GM12878 (cell line): ENCODE data around the gene DPYSL4. TPM values are rescaled to one million over a fixed set of nuclear protein-coding genes. Genes with fewer than 3 reads are reported as not detected.

ENCODE experiments used
- ATAC-seq: fragments of 200-7000 bp; cut with Tn5 transposase; 3 replicates; pipeline ENCODE4 v1.9.1; 2020; ENCODE audit warnings: mild to moderate bottlenecking, moderate library complexity
- BruUV-seq: library from RNA; stranded (reverse); fragments of 400-500 nt; replicated peaks from 2 replicates; lab custom pipeline; 2021; lab: Mats Ljungman, UMichigan
- CTCF ChIA-PET: fragments of 300-600 bp; sonication (Branson Sonifier 250); formaldehyde crosslinking; extraction: SDS; loops from one replicate; lab custom pipeline; 2021; ENCODE audit warnings: inconsistent platforms; lab: Yijun Ruan, JAX
- POLR2A ChIA-PET: fragments of 350-600 bp; formaldehyde crosslinking; extraction: SDS; loops from one replicate; lab custom pipeline; 2021; ENCODE audit warnings: inconsistent platforms; lab: Charles Lee
- RAD21 ChIA-PET: fragments of 300-600 bp; sonication (Branson Sonifier 250); formaldehyde crosslinking; loops from one replicate; lab custom pipeline; 2023; ENCODE audit warnings: antibody characterized with exemption; ENCODE audit not compliant: unreplicated experiment; lab: Charles Lee
- SMC1A ChIA-PET: fragments of 300-600 bp; sonication (Branson Sonifier 250); formaldehyde crosslinking; loops from one replicate; lab custom pipeline; 2023; ENCODE audit not compliant: unreplicated experiment, uncharacterized antibody; lab: Charles Lee
- DNase-seq: peaks from one replicate; pipeline ENCODE4 v3.0.0-alpha.2; 2011; ENCODE audit warnings: low read depth, low spot score
- FAIRE-seq: peaks from 3 replicates; lab custom pipeline; 2011; peaks lifted over from hg19 to GRCh38; lab: Jason Lieb, UNC
- H2AFZ ChIP-seq: 2 replicates; pipeline ENCODE4 v1.6.0; 2011; ENCODE audit warnings: low read depth, low read length, control low read depth; ENCODE audit not compliant: control insufficient read depth
- H3K27ac ChIP-seq: 2 replicates; pipeline ENCODE4 v1.5.1; 2011; ENCODE audit warnings: control low read depth; ENCODE audit not compliant: control insufficient read depth, insufficient read depth
- H3K27me3 ChIP-seq, 2 experiments: replicated peaks in 1 of 2; 2 replicates each; pipeline versions ENCODE4 v1.6.0 to v1.6.1; 2011; ENCODE audit warnings: low read length in 1 of 2; ENCODE audit not compliant: control insufficient read depth in 2 of 2, insufficient read depth in 2 of 2
- H3K36me3 ChIP-seq, 2 experiments: 2 replicates each; pipeline ENCODE4 v1.5.1; 2011; ENCODE audit warnings: low read length in 1 of 2; ENCODE audit not compliant: control insufficient read depth in 2 of 2, insufficient read depth in 2 of 2
- H3K4me1 ChIP-seq: 2 replicates; pipeline ENCODE4 v1.6.1; 2011; ENCODE audit warnings: mild to moderate bottlenecking, low read length, moderate library complexity, mixed read lengths; ENCODE audit not compliant: control insufficient read depth, insufficient read depth
- H3K4me2 ChIP-seq: 2 replicates; pipeline ENCODE4 v1.6.0; 2011; ENCODE audit warnings: control low read depth; ENCODE audit not compliant: control insufficient read depth, insufficient read depth
- H3K4me3 ChIP-seq: fragments of 200-600 bp; sonication (generic); 2 replicates; pipeline ENCODE4 v1.5.1; 2016
- H3K79me2 ChIP-seq: 2 replicates; pipeline ENCODE4 v1.6.0; 2011; ENCODE audit warnings: low read length; ENCODE audit not compliant: control insufficient read depth, insufficient read depth
- H3K9ac ChIP-seq: 2 replicates; pipeline ENCODE4 v1.8.0; 2011; ENCODE audit warnings: low read length, control low read depth, mixed read lengths; ENCODE audit not compliant: control insufficient read depth, insufficient read depth
- H3K9me3 ChIP-seq: replicated peaks from 3 replicates; pipeline ENCODE4 v1.5.1; 2011; ENCODE audit warnings: mild to moderate bottlenecking, low read length; ENCODE audit not compliant: control insufficient read depth, insufficient read depth
- H4K20me1 ChIP-seq: 2 replicates; pipeline ENCODE4 v1.6.0; 2011; ENCODE audit not compliant: control insufficient read depth, insufficient read depth
- CBX3 ChIP-seq: fragments of 200-600 bp; sonication (generic); IDR thresholded peaks from 2 replicates; pipeline ENCODE4 v1.6.1; 2016; ENCODE audit warnings: low read depth, borderline replicate concordance
- CHD1 ChIP-seq: IDR thresholded peaks from 2 replicates; pipeline ENCODE4 v1.6.1; 2012; ENCODE audit warnings: low read depth, low read length, improper control_type of control experiment
- EZH2 ChIP-seq: IDR thresholded peaks from 2 replicates; pipeline ENCODE4 v1.6.1; 2012; ENCODE audit warnings: low read depth, mild to moderate bottlenecking, control low read depth, inconsistent platforms, low read length, borderline replicate concordance; ENCODE audit not compliant: control insufficient read depth
- KAT2A ChIP-seq: conservative IDR thresholded peaks from 2 replicates; pipeline ENCODE4 v1.6.1; 2011; ENCODE audit warnings: low read depth, low read length; ENCODE audit not compliant: control insufficient read depth
- KLF5 ChIP-seq: fragments of 450-650 bp; IDR thresholded peaks from 2 replicates; pipeline ENCODE4 v1.6.1; 2014; ENCODE audit warnings: mild to moderate bottlenecking; ENCODE audit not compliant: partially characterized antibody
- MEF2B ChIP-seq: fragments of 450-650 bp; IDR thresholded peaks from 2 replicates; pipeline ENCODE4 v1.6.1; 2018; ENCODE audit warnings: mild to moderate bottlenecking, moderate library complexity; ENCODE audit not compliant: partially characterized antibody, poor library complexity, severe bottlenecking
- MXI1 ChIP-seq: fragments of 150-350 bp; IDR thresholded peaks from 2 replicates; pipeline ENCODE4 v1.6.1; 2011; ENCODE audit warnings: low read depth, mild to moderate bottlenecking, inconsistent platforms, low read length, improper control_type of control experiment
- NFXL1 ChIP-seq: fragments of 450-650 bp; IDR thresholded peaks from 2 replicates; pipeline ENCODE4 v1.6.1; 2017; ENCODE audit warnings: antibody characterized with exemption, mild to moderate bottlenecking, borderline replicate concordance
- PKNOX1 ChIP-seq: fragments of 450-650 bp; IDR thresholded peaks from 2 replicates; pipeline ENCODE4 v1.6.1; 2016; ENCODE audit warnings: mild to moderate bottlenecking
- POLR2AphosphoS2 ChIP-seq: IDR thresholded peaks from 2 replicates; pipeline ENCODE4 v1.6.1; 2011; ENCODE audit warnings: low read depth, mild to moderate bottlenecking, low read length, improper control_type of control experiment, moderate library complexity
- RAD21 ChIP-seq: IDR thresholded peaks from 2 replicates; pipeline ENCODE4 v1.6.1; 2011; ENCODE audit warnings: mild to moderate bottlenecking, low read depth, low read length, moderate library complexity; ENCODE audit not compliant: insufficient read depth
- SMARCA5 ChIP-seq: fragments of 450-650 bp; IDR thresholded peaks from 2 replicates; pipeline ENCODE4 v1.6.1; 2017; ENCODE audit warnings: mild to moderate bottlenecking
- SREBF1 ChIP-seq: IDR thresholded peaks from 2 replicates; pipeline ENCODE4 v1.6.1; 2012; ENCODE audit warnings: mild to moderate bottlenecking, low read length
- SREBF2 ChIP-seq: IDR thresholded peaks from 2 replicates; pipeline ENCODE4 v1.6.1; 2012; ENCODE audit warnings: mild to moderate bottlenecking, low read length
- TCF7 ChIP-seq: IDR thresholded peaks from 2 replicates; pipeline ENCODE4 v1.6.1; 2014; ENCODE audit warnings: antibody characterized with exemption, borderline replicate concordance
- ZBTB11 ChIP-seq: fragments of 450-650 bp; formaldehyde crosslinking; IDR thresholded peaks from 2 replicates; pipeline ENCODE4 v1.5.0; 2022; ENCODE audit warnings: mild to moderate bottlenecking, missing genetic modification characterization
- ZNF217 ChIP-seq: fragments of 450-650 bp; IDR thresholded peaks from 2 replicates; pipeline ENCODE4 v1.6.1; 2017; ENCODE audit warnings: antibody characterized with exemption, mild to moderate bottlenecking
- ZNF24 ChIP-seq: fragments of 450-650 bp; IDR thresholded peaks from 2 replicates; pipeline ENCODE4 v1.6.1; 2017; ENCODE audit warnings: antibody characterized with exemption, mild to moderate bottlenecking
- WGBS: methylation state at CpG from one replicate; pipeline ENCODE4 v1.1.6; 2016; ENCODE audit warnings: low lambda C conversion rate; ENCODE audit not compliant: insufficient replicate concordance, insufficient coverage; ENCODE audit errors: missing lambda C conversion rate; 5-methylcytosine and 5-hydroxymethylcytosine counted together
- in situ Hi-C: fragments of 300-500 bp; cut with MboI; formaldehyde crosslinking; loops from 9 replicates; pipeline ENCODE4 v1.14.3; 2018; ENCODE audit warnings: mixed read lengths
- intact Hi-C: fragments of 100-400 bp; cut with micrococcal nuclease; formaldehyde crosslinking; loops from one replicate; pipeline ENCODE4 v1.14.2; 2022; ENCODE audit not compliant: unreplicated experiment
- polyA plus RNA-seq, 11 experiments: library from polyadenylated mRNA; depleted of rRNA in 4 of 11; unstranded in 6 of 11; stranded (reverse) in 5 of 11; fragments of >200 nt; fragmentation: Nextera tagmentation in 4 of 11; fragmentation: Illumina TruSeq in 1 of 11; extraction: Ambion mirVana in 4 of 11; extraction: Trizol in 1 of 11; gene quantifications; 1 replicate in 1 of 11; 2 replicates in 10 of 11; pipeline versions ENCODE4 v1.2.1 to v1.2.3, GENCODE V29; 2011 to 2016; ENCODE audit warnings: inconsistent platforms in 2 of 11, missing spikeins in 2 of 11, low read depth in 1 of 11
- total RNA-seq, 4 experiments: library from RNA; depleted of rRNA in 3 of 4; stranded (reverse); fragments of >200 nt in 3 of 4; fragmentation: Illumina TruSeq in 1 of 4; extraction: Trizol in 1 of 4; gene quantifications; 2 replicates each; pipeline versions ENCODE4 v1.2.1 to v1.2.3, GENCODE V29; 2013 to 2021

The DPYSL4 gene
- total and polyA plus RNA-seq, 10 of the 15 experiments (the other 5 are each of a cell fraction or from before 2014, with no cell fraction given): 0.10 to 0.21 TPM; not detected in 8

GRCh38 chr10:132249226-132249724 lies 62.5 kb downstream of the DPYSL4 start (continued):
- TF ChIP-seq SREBF1 (no peak), SMARCA5 (no peak), KLF5 (no peak), NFXL1 (no peak), ZNF24 (no peak), KAT2A (no peak), CHD1 (no peak)

- ChIA-PET RAD21 (no interaction called here), POLR2A (no interaction called here)
- H4K20me1 ChIP-seq: no peaks in the 10 kb centered on the region
- in situ Hi-C loops (no loop called here), intact Hi-C loops (no loop called here)
- H3K36me3 ChIP-seq: no peaks in the 10 kb centered on the region
- ATAC-seq: no peak
- no peak overlapping the region for H3K27ac ChIP-seq
- no peak overlapping the region for H3K4me3 ChIP-seq
- TF ChIP-seq POLR2AphosphoS2 (no peak), EZH2 (no peak), KAT2A (no peak), MEF2B (no peak), TCF7 (no peak), RAD21 (no peak), ZBTB11 (CRISPR knock-in tag) (no peak), PKNOX1 (no peak), MXI1 (no peak), CBX3 (no peak), ZNF217 (no peak), SREBF2 (no peak)
- TF ChIP-seq, all 136 proteins: peak for 0
- H3K4me2 ChIP-seq: no peak overlapping the region
- H3K9ac ChIP-seq: no peak overlapping the region
- WGBS: 69% methylated on average over 15 of the region's 17 CpGs
- CTCF ChIA-PET: no interaction called here
- SMC1A ChIA-PET: no interaction called here
- no peak overlapping the region for H2AFZ ChIP-seq
- H3K9me3 ChIP-seq: no peaks in the 10 kb centered on the region
- no peaks in the 10 kb centered on the region for H3K27me3 ChIP-seq
- DNase-seq (no peak), FAIRE-seq (no peak)
- no peaks in the 10 kb centered on the region for H3K4me1 ChIP-seq
- BruUV-seq: no TSS peak
- H3K79me2 ChIP-seq: no peaks in the 10 kb centered on the region
Observed at GRCh38 chr10:132249824-132250375, 63.2 kb downstream of the DPYSL4 start.
